H9 (cell line): ENCODE measurements around the gene TTC33. TPM values are rescaled to one million over a fixed set of nuclear protein-coding genes. Genes with fewer than 3 reads are reported as not detected.

Experiments used
- DNase-seq: peaks from one replicate; pipeline ENCODE4 v3.0.0-alpha.2; 2017
- H2AFZ ChIP-seq: one replicate; pipeline ENCODE4 v1.6.1; 2013; ENCODE audit warnings: mild to moderate bottlenecking, low read length, control low read depth, moderate library complexity
- H2AK5ac ChIP-seq: 2 replicates; pipeline ENCODE4 v1.6.1; 2013; ENCODE audit warnings: low read length, control low read depth, mixed read lengths; ENCODE audit not compliant: insufficient read length
- H2BK120ac ChIP-seq: one replicate; pipeline ENCODE4 v1.6.1; 2013; ENCODE audit warnings: low read depth, mild to moderate bottlenecking, low read length, control low read depth, inconsistent platforms; ENCODE audit not compliant: poor library complexity, severe bottlenecking
- H2BK12ac ChIP-seq: 2 replicates; pipeline ENCODE4 v1.6.1; 2013; ENCODE audit warnings: low read length, control low read depth, mixed read lengths, low read depth; ENCODE audit not compliant: insufficient read length
- H2BK15ac ChIP-seq: 2 replicates; pipeline ENCODE4 v1.6.1; 2013; ENCODE audit warnings: low read depth, low read length, control low read depth
- H2BK20ac ChIP-seq: one replicate; pipeline ENCODE4 v1.6.1; 2013; ENCODE audit warnings: low read depth, mild to moderate bottlenecking, low read length, control low read depth, inconsistent platforms; ENCODE audit not compliant: poor library complexity, severe bottlenecking
- H2BK5ac ChIP-seq: 2 replicates; pipeline ENCODE4 v1.6.1; 2013; ENCODE audit warnings: low read length, control low read depth, mixed read lengths; ENCODE audit not compliant: insufficient read length
- H3K14ac ChIP-seq: 2 replicates; pipeline ENCODE4 v1.6.1; 2013; ENCODE audit warnings: low read length, control low read depth; ENCODE audit not compliant: insufficient read depth
- H3K18ac ChIP-seq: 2 replicates; pipeline ENCODE4 v1.6.1; 2013; ENCODE audit warnings: low read depth, mild to moderate bottlenecking, mixed read lengths, low read length, control low read depth; ENCODE audit not compliant: insufficient read length
- H3K23ac ChIP-seq: 2 replicates; pipeline ENCODE4 v1.6.1; 2013; ENCODE audit warnings: low read length, control low read depth, mixed read lengths, low read depth; ENCODE audit not compliant: insufficient read length
- H3K23me2 ChIP-seq: 2 replicates; pipeline ENCODE4 v1.6.1; 2013; ENCODE audit warnings: low read depth, mild to moderate bottlenecking, mixed read lengths, low read length, control low read depth; ENCODE audit not compliant: insufficient read length, poor library complexity, severe bottlenecking
- H3K27ac ChIP-seq: 2 replicates; pipeline ENCODE4 v1.5.1; 2013; ENCODE audit warnings: low read length, control low read depth, mixed read lengths, low read depth; ENCODE audit not compliant: insufficient read length
- H3K27me3 ChIP-seq: 2 replicates; pipeline ENCODE4 v1.6.1; 2013; ENCODE audit warnings: low read length, control low read depth, inconsistent platforms; ENCODE audit not compliant: insufficient read depth
- H3K4ac ChIP-seq: 2 replicates; pipeline ENCODE4 v1.6.1; 2013; ENCODE audit warnings: low read depth, mild to moderate bottlenecking, control low read depth, inconsistent platforms, low read length, moderate library complexity
- H3K4me1 ChIP-seq: 2 replicates; pipeline ENCODE4 v1.6.1; 2013; ENCODE audit warnings: low read length, control low read depth, inconsistent platforms; ENCODE audit not compliant: insufficient read depth
- H3K4me2 ChIP-seq: 2 replicates; pipeline ENCODE4 v1.6.1; 2013; ENCODE audit warnings: low read length, control low read depth, mixed read lengths; ENCODE audit not compliant: insufficient read length, insufficient read depth
- H3K56ac ChIP-seq: 2 replicates; pipeline ENCODE4 v1.6.1; 2013; ENCODE audit warnings: low read depth, mild to moderate bottlenecking, mixed read lengths, low read length, control low read depth; ENCODE audit not compliant: insufficient read length
- H3K79me1 ChIP-seq: 2 replicates; pipeline ENCODE4 v1.6.1; 2013; ENCODE audit warnings: low read depth, mild to moderate bottlenecking, moderate library complexity, low read length, control low read depth, inconsistent platforms; ENCODE audit not compliant: insufficient read depth, poor library complexity, severe bottlenecking
- H3K79me2 ChIP-seq: 2 replicates; pipeline ENCODE4 v1.6.1; 2013; ENCODE audit warnings: low read length, control low read depth, inconsistent platforms; ENCODE audit not compliant: insufficient read depth
- H3K9ac ChIP-seq: 2 replicates; pipeline ENCODE4 v1.6.1; 2013; ENCODE audit warnings: low read length, control low read depth, mixed read lengths; ENCODE audit not compliant: insufficient read length; ENCODE audit errors: extremely low read depth
- H3K9me3 ChIP-seq: one replicate; pipeline ENCODE4 v1.6.1; 2013; ENCODE audit warnings: low read depth, low read length, inconsistent platforms; ENCODE audit not compliant: control insufficient read depth
- H3T11ph ChIP-seq: one replicate; pipeline ENCODE4 v1.6.1; 2013; ENCODE audit warnings: mild to moderate bottlenecking, low read length, control low read depth, inconsistent platforms
- H4K20me1 ChIP-seq: one replicate; pipeline ENCODE4 v1.6.1; 2013; ENCODE audit not compliant: control insufficient read depth, insufficient read length, insufficient read depth
- H4K5ac ChIP-seq: 2 replicates; pipeline ENCODE4 v1.6.1; 2013; ENCODE audit warnings: low read depth, mild to moderate bottlenecking, mixed read lengths, low read length, control low read depth; ENCODE audit not compliant: insufficient read length
- H4K8ac ChIP-seq: replicated peaks from 2 replicates; pipeline ENCODE4 v1.6.1; 2013; ENCODE audit warnings: low read length, control low read depth, mixed read lengths, low read depth; ENCODE audit not compliant: insufficient read length
- H4K91ac ChIP-seq: 2 replicates; pipeline ENCODE4 v1.6.1; 2013; ENCODE audit warnings: low read depth, mild to moderate bottlenecking, moderate library complexity, mixed read lengths, low read length, control low read depth; ENCODE audit not compliant: insufficient read length
- H3K27ac Mint-ChIP-seq, 3 experiments: 2 replicates in 2 of 3; 3 replicates in 1 of 3; pipeline ENCODE4 v1.8.0; 2020 to 2021; ENCODE audit warnings: mixed read lengths in 3 of 3, mild to moderate bottlenecking in 1 of 3, moderate library complexity in 1 of 3
- H3K27me3 Mint-ChIP-seq: 2 replicates; pipeline ENCODE4 v1.8.0; 2021; ENCODE audit warnings: low read depth, mild to moderate bottlenecking, moderate library complexity, mixed read lengths
- H3K36me3 Mint-ChIP-seq, 3 experiments: 2 replicates in 2 of 3; 3 replicates in 1 of 3; pipeline ENCODE4 v1.8.0; 2020 to 2021; ENCODE audit warnings: low read depth in 3 of 3, mixed read lengths in 3 of 3; ENCODE audit not compliant: insufficient read depth in 1 of 3
- H3K4me1 Mint-ChIP-seq, 2 experiments: 2 replicates each; pipeline ENCODE4 v1.8.0; 2020; ENCODE audit warnings: mixed read lengths in 2 of 2
- H3K4me3 Mint-ChIP-seq, 2 experiments: 2 replicates in 1 of 2; 3 replicates in 1 of 2; pipeline ENCODE4 v1.8.0; 2020 to 2021; ENCODE audit warnings: mild to moderate bottlenecking in 2 of 2, mixed read lengths in 2 of 2, moderate library complexity in 1 of 2
- H3K9me3 Mint-ChIP-seq, 2 experiments: 2 replicates in 1 of 2; 3 replicates in 1 of 2; pipeline ENCODE4 v1.8.0; 2020; ENCODE audit warnings: mild to moderate bottlenecking in 2 of 2, mixed read lengths in 2 of 2, moderate library complexity in 1 of 2
- WGBS: extraction: QIAGEN DNeasy Blood & Tissue Kit; methylation state at CpG from one replicate; pipeline ENCODE4 v1.1.7; 2013; ENCODE audit warnings: missing lambda C conversion rate, low lambda C conversion rate, mixed read lengths; ENCODE audit not compliant: insufficient read length; ENCODE audit errors: extremely low coverage; 5-methylcytosine and 5-hydroxymethylcytosine counted together
- total RNA-seq: library from RNA; stranded (reverse); gene quantifications from 2 replicates; pipeline ENCODE4 v1.2.1, GENCODE V29; 2021
- TF ChIP-seq, protein P1 (sequence below): fragments of 200-600 bp; sonication (generic); conservative IDR thresholded peaks from 3 replicates; pipeline ENCODE4 v1.8.0; 2021; ENCODE audit warnings: antibody characterized with exemption, mild to moderate bottlenecking

Gene TTC33
- total RNA-seq, 1 experiment from 2014 or later: 7.3 TPM

DNA sequence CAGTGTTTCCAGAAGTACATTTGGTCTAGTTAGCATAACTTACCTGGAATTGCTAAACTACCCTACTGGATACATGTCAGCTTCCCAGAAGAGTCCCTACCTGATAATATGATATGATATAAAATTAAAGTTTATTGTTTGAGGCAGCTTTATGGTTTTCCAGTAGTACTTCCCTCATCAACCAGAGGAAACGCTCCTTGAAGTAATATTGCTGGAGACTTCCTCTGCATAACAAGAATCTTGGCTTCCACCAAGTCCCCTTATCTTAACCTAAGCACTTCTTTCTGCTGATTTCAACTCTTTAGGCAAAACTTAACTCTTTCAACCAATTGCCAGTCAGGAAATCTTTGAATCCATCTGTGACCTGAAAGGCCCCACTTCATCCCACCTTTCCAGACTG is 290.3 kb downstream of the TTC33 start:
- Histone ChIP-seq H4K91ac (no peak overlapping the region), H3T11ph (no peak overlapping the region), H2BK20ac (no peak overlapping the region), H4K8ac (no peak overlapping the region), H3K4ac (no peak overlapping the region), H2BK15ac (no peak overlapping the region), H3K4me2 (no peak overlapping the region), H3K23me2 (no peaks in the 10 kb centered on the region), H3K9ac (no peak overlapping the region), H3K27me3 (no peaks in the 10 kb centered on the region), H3K79me2 (no peaks in the 10 kb centered on the region), H3K4me1 (no peaks in the 10 kb centered on the region), H2BK12ac (no peak overlapping the region), H4K20me1 (no peaks in the 10 kb centered on the region), H3K27ac (no peak overlapping the region), H3K18ac (no peak overlapping the region), H2AK5ac (no peak overlapping the region), H2BK5ac (no peak overlapping the region), H4K5ac (no peak overlapping the region), H3K9me3 (no peaks in the 10 kb centered on the region), H2BK120ac (no peak overlapping the region), H3K23ac (no peak overlapping the region), H3K14ac (no peak overlapping the region), H2AFZ (no peak overlapping the region), H3K56ac (no peak overlapping the region), H3K79me1 (no peaks in the 10 kb centered on the region)
- no peaks in the 10 kb centered on the region for H3K27me3 Mint-ChIP-seq
- no peaks in the 10 kb centered on the region; a peak in 1 of 5 replicates for H3K9me3 Mint-ChIP-seq
- no CpG with 5 or more reads among the region's 1 CpG for WGBS
- H3K27ac Mint-ChIP-seq: peak overlapping the region in 1 of 3 experiments; percentile 27; a peak in 1 of 7 replicates
- no peak overlapping the region for H3K4me3 Mint-ChIP-seq
- no peaks in the 10 kb centered on the region; a peak in 1 of 7 replicates for H3K36me3 Mint-ChIP-seq
- no peaks in the 10 kb centered on the region for H3K4me1 Mint-ChIP-seq
- TF ChIP-seq, protein P1, sequence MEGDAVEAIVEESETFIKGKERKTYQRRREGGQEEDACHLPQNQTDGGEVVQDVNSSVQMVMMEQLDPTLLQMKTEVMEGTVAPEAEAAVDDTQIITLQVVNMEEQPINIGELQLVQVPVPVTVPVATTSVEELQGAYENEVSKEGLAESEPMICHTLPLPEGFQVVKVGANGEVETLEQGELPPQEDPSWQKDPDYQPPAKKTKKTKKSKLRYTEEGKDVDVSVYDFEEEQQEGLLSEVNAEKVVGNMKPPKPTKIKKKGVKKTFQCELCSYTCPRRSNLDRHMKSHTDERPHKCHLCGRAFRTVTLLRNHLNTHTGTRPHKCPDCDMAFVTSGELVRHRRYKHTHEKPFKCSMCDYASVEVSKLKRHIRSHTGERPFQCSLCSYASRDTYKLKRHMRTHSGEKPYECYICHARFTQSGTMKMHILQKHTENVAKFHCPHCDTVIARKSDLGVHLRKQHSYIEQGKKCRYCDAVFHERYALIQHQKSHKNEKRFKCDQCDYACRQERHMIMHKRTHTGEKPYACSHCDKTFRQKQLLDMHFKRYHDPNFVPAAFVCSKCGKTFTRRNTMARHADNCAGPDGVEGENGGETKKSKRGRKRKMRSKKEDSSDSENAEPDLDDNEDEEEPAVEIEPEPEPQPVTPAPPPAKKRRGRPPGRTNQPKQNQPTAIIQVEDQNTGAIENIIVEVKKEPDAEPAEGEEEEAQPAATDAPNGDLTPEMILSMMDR: no peak
- DNase-seq: no peak
